GM19035 (cell line): ENCODE results near the gene ARIH2.
A peak's percentile ranks its signal among the peaks of the same experiment; 100 is the strongest.
"Not testable (repeated sequence)": the region's sequence is repeated elsewhere in the genome, so short reads cannot be mapped to it uniquely, and the experiment has no call there.

Experiments used
- ATAC-seq: cut with Tn5 transposase; IDR thresholded peaks from one replicate; pipeline ENCODE4 v1.9.1; 2021; ENCODE audit not compliant: unreplicated experiment

ARIH2 gene

GRCh38 chr3:48999085-48999858, 80.6 kb downstream of the ARIH2 start:
- no peak for ATAC-seq

GRCh38 chr3:49001155-49001554, 82.5 kb downstream of the ARIH2 start:
- ATAC-seq = no peak

GRCh38 chr3:49004352-49005302, 86.0 kb downstream of the ARIH2 start:
- ATAC-seq = no peak

GRCh38 chr3:49005303-49005680, 86.7 kb downstream of the ARIH2 start:
- no peak for ATAC-seq

GRCh38 chr3:49005998-49006397, 87.4 kb downstream of the ARIH2 start:
- ATAC-seq = no peak

DNA sequence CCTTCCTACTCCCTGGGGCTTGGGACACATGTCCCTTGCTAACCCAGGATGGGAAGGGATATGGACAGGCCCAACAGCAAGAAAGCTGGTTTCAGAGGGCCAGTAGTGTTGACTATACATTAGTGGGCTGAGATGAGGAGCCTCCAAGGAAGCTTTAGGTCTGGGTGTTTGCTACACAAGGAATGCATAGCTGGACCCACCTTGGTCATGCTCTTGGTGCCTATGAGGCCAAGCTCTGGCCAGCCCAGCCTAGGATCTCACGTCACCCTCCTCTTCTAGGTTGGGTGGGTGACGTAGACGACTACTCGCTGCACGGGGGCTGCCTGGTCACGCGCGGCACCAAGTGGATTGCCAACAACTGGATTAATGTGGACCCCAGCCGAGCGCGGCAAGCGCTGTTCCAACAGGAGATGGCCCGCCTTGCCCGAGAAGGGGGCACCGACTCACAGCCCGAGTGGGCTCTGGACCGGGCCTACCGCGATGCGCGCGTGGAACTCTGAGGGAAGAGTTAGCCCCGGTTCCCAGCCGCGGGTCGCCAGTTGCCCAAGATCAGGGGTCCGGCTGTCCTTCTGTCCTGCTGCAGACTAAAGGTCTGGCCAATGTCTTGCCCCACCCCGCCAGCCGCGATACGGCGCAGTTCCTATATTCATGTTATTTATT, 87.9 kb downstream of the ARIH2 start:
- ATAC-seq = peak; percentile 1

GRCh38 chr3:49007068-49007770, 88.6 kb downstream of the ARIH2 start, which contains the start of gene WDR6:
Gene WDR6, plus strand, starts transcription at chr3:49007391. Its CDS starts 41 bp downstream, at chr3:49007432.
- ATAC-seq = peak; percentile 89

DNA sequence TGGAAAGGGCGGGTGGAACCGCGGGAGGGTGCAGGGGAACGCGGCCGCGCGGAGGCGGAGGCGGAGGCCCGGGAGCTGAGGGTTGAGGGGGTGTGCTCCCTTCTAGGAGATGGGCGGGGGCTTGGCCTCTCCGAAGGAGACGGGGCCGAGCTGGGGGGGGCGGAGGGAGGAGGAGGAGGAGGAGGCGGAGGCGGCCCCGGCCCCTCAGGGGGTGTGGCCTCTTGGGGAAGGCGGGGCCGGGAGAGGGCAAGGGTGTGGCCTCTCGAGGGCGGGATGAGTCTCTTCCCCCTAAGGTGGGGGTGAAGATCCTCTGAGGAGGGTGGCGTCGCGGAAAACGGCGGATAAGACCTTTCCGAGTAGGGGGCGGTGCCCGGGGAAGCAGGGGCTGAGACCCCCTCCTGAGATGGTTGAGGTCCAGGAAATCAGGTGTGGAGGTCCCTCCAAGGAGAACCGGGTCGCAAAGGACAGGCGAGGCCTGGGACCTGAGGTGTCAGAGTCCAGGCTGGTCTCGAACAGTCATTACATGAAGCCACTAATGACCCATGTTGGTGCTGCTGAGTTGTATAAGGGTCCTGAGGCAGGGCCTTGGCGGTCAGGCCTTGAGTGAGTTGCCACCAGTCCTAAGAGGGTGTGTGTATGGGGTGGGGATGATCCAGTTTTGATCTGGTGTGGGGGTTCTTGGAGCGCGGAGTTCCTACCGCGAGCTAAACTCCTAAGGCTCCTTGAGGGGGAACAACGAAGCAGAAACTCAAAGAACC, 89.3 kb downstream of the ARIH2 start:
- peak; percentile 43 for ATAC-seq

DNA sequence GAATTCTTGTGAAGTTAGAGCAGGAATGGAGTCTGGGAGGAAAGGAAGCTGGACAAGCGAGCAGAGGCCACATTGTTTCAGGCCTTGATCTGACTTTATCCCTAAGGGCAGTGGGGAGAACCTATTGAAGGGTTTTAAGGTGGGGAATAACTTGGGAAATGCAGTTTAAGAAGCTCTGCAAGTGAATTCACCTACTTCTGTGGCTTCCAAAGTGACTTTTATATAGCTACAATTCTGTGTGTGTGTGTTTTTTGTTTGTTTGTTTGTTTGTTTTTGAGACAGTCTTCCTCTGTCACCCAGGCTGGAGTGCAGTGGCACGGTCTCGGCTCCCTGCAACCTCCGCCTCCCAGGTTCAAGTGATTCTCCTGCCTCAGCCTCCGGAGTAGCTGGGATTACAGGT, 90.0 kb downstream of the ARIH2 start:
- ATAC-seq = not testable (repeated sequence)

DNA sequence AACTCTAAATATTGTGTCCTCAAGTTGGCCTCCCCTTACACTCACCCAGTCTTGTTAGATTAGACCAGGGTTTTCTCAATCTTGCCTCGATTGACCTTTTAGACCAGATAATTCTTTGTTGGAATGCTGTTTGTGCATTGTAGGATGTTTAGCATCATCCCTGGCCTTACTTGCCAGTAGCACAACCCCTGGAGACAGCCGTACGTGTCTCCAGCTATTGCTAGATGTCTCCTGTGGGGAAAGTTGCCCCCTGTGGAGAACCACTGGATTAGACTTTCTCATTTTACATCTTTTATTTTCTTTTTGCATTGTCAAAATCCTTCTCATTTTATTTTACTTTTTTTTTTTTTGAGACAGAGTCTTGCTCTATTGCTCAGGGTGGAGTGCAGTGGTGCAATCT, 90.8 kb downstream of the ARIH2 start:
- ATAC-seq = no peak

GRCh38 chr3:49012441-49013017, 93.9 kb downstream of the ARIH2 start:
- ATAC-seq = no peak

- no peak for ATAC-seq
These were observed 94.6 kb downstream of the ARIH2 start for GRCh38 chr3:49013113-49013737.

DNA sequence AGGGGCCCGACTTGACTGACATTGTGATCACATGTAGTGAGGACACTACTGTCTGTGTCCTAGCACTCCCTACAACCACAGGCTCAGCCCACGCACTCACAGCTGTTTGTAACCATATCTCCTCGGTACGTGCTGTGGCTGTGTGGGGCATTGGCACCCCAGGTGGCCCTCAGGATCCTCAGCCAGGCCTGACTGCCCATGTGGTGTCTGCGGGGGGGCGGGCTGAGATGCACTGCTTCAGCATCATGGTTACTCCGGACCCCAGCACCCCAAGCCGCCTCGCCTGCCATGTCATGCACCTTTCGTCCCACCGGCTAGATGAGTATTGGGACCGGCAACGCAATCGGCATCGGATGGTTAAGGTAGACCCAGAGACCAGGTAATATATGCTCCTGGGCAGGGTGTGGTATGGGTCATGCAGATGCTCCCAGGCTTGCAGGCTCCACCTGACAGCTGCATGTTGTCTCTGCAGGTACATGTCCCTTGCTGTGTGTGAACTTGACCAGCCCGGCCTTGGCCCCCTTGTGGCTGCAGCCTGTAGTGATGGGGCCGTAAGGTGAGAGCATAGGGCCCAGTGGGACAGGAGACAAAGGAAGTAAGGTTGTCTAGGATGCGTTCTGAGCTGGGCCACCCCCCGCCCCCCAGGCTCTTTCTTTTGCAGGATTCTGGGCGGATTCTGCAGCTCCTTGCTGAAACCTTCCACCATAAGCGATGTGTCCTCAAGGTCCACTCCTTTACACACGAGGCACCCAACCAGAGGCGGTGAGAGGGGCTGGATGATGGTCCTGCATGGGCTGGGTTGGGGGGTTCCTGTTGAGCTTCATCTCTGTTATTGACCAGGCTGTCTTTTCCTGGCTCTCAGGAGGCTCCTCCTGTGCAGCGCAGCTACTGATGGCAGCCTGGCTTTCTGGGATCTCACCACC, 95.4 kb downstream of the ARIH2 start:
- ATAC-seq = no peak

DNA sequence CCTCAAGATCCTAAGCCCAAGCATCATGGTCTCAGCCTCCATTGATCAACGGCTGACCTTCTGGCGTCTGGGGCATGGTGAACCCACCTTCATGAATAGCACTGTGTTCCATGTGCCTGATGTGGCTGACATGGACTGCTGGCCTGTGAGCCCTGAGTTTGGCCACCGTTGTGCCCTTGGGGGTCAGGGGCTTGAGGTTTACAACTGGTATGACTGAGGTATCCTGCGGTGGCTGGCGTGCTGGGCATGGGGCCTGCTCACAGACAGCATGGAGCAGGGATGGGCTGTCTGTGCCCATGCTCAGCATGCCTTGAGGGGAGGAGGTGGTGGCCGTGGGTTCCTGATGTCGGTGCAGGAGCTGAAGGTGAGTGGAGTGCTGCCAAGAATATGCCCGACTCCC, 96.4 kb downstream of the ARIH2 start:
- no peak for ATAC-seq

DNA sequence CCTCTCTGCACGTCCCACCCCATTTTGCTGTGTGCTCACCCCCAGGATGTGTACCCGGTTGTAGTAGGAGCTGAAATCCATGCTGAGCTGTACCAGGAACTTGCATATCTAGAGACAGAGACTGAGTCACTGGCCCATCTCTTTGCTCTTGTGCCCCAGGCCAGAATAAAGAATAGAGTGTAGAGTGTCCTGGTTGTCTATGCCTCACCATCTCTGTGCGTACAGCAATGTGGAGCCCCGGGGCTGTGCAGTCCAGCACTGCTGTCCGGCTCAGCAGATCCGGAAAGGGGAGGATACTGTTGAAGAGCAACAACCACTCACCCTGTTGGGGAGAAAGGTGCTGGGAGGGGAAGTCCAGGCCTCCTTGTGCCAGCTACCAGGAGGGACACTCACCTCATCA, 97.1 kb downstream of the ARIH2 start:
- ATAC-seq = no peak

DNA sequence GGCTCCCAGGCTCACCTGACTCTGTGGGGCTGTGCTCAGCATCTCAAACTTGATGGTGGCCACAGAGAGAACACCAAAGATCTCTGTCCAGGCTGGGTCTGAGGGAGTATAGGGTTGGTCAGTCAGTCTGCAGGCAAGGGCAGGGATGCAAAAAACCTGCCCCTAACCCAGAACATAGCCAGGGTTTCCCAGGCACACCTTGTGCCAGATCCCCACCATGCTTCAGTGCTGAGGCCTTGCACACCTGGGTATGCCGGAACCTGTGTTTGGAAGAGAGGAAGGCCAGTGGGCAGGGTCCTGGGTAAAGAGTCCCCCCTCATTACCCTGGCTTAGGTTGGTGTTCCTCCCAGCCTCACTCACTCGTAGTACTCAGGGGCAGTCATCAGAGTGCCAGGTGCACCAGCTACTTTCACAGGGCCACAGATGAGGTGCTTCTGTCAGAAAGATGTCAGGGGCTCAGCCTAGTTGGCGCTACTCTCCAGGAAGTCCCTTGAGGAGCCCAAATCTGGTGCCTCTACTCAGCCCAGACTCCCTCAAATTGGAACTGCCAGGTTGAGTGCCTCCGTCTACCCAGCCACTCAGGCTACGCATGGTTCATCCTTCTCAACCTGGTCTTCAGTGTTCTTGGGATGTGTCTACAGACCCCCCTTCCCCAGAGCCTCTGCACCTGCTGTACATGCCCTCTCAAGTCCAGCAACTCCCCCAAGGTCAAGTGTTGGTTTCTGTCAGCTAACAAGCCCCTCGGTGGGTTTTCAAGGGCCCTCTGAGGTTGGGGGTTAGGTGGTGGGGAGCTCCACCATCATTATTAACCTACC, 98.0 kb downstream of the ARIH2 start:
- no peak for ATAC-seq

- no peak for ATAC-seq
These were observed 98.8 kb downstream of the ARIH2 start for GRCh38 chr3:49017229-49017970.
